Upper lobe of left lung (tissue), 4 donors: ENCODE data around the gene GJE1.

Experiments
- CTCF ChIP-seq, 6 experiments: fragments of 450-650 bp in 4 of 6; fragments of 200-600 bp in 2 of 6; sonication (generic) in 2 of 6; IDR thresholded peaks; one replicate each; pipeline ENCODE4 v1.5.1; 2016 to 2019; ENCODE audit warnings: antibody characterized with exemption in 6 of 6
- EP300 ChIP-seq, 4 donors: sonication (generic); formaldehyde crosslinking; IDR thresholded peaks; one replicate each; pipeline ENCODE4 v1.5.1; 2017; ENCODE audit warnings: antibody characterized with exemption in 4 of 4, control low read depth in 2 of 4
- POLR2A ChIP-seq, 4 donors: fragments of 450-650 bp; IDR thresholded peaks; one replicate each; pipeline ENCODE4 v1.5.1; 2016 to 2017; ENCODE audit warnings: antibody characterized with exemption in 4 of 4, mild to moderate bottlenecking in 2 of 4

GRCh38 chr6:142132625-142133024 lies at the start of gene GJE1:
- no peak for TF ChIP-seq CTCF (IDR thresholded peaks at IDR 0.05)
- TF ChIP-seq POLR2A (IDR thresholded peaks at IDR 0.05): no peak
- TF ChIP-seq EP300 (IDR thresholded peaks at IDR 0.05): no peak
